H1 (cell line): ENCODE results near the gene ELL. TPM values are rescaled to one million over a fixed set of nuclear protein-coding genes. Genes with fewer than 3 reads are reported as not detected.
"Not testable (repeated sequence)": the region's sequence is repeated elsewhere in the genome, so short reads cannot be mapped to it uniquely, and the experiment has no call there.

Experiments
- CTCF ChIA-PET: fragments of 300-600 bp; sonication (Branson Sonifier 250); formaldehyde crosslinking; loops from one replicate; lab custom pipeline; 2021; ENCODE audit not compliant: partially characterized antibody; lab: Charles Lee
- POLR2A ChIA-PET: fragments of 300-600 bp; sonication (Branson Sonifier 250); formaldehyde crosslinking; loops from one replicate; lab custom pipeline; 2021; ENCODE audit warnings: inconsistent platforms; ENCODE audit not compliant: partially characterized antibody; lab: Charles Lee
- DNase-seq, 2 experiments: peaks; one replicate each; pipeline versions ENCODE4 v3.0.0 to v3.0.0-alpha.2; 2010 to 2022; ENCODE audit warnings: low spot score in 2 of 2, low read depth in 1 of 2, mixed read lengths in 1 of 2
- FAIRE-seq: peaks from 2 replicates; lab custom pipeline; 2011; peaks lifted over from hg19 to GRCh38; lab: Jason Lieb, UNC
- H2AFZ ChIP-seq: 2 replicates; pipeline ENCODE4 v1.8.1; 2012; ENCODE audit warnings: low read length, inconsistent platforms
- H2AK5ac ChIP-seq: 2 replicates; pipeline ENCODE4 v1.6.1; 2013; ENCODE audit warnings: low read depth, low read length
- H2BK120ac ChIP-seq: replicated peaks from 2 replicates; pipeline ENCODE3; 2013; ENCODE audit warnings: low read depth, low read length, inconsistent platforms
- H2BK12ac ChIP-seq: 2 replicates; pipeline ENCODE4 v1.6.1; 2013; ENCODE audit warnings: low read depth, low read length
- H2BK15ac ChIP-seq: 2 replicates; pipeline ENCODE4 v1.6.1; 2013; ENCODE audit warnings: low read length
- H2BK20ac ChIP-seq: 2 replicates; pipeline ENCODE4 v1.6.1; 2013; ENCODE audit warnings: low read length
- H2BK5ac ChIP-seq: 2 replicates; pipeline ENCODE4 v1.6.1; 2013; ENCODE audit warnings: low read depth, low read length
- H3K14ac ChIP-seq: 2 replicates; pipeline ENCODE4 v1.6.1; 2013; ENCODE audit warnings: inconsistent platforms; ENCODE audit not compliant: insufficient read length
- H3K18ac ChIP-seq: 2 replicates; pipeline ENCODE4 v1.6.1; 2013; ENCODE audit warnings: low read length; ENCODE audit errors: extremely low read depth
- H3K23ac ChIP-seq: 2 replicates; pipeline ENCODE4 v1.6.1; 2013; ENCODE audit warnings: inconsistent platforms; ENCODE audit not compliant: insufficient read length
- H3K23me2 ChIP-seq: 2 replicates; pipeline ENCODE4 v1.6.1; 2013; ENCODE audit warnings: low read depth, low read length
- H3K27ac ChIP-seq: 2 replicates; pipeline ENCODE4 v1.6.1; 2011; ENCODE audit warnings: low read depth, low read length, inconsistent platforms
- H3K27me3 ChIP-seq, 4 experiments: replicated peaks in 1 of 4; 1 replicate in 1 of 4; 2 replicates in 3 of 4; pipeline versions ENCODE4 v1.6.1 to v1.8.1; 2011 to 2013; ENCODE audit warnings: low read length in 3 of 4, mild to moderate bottlenecking in 3 of 4, inconsistent platforms in 2 of 4, mixed read lengths in 2 of 4, moderate library complexity in 1 of 4; ENCODE audit not compliant: control insufficient read depth in 3 of 4, insufficient read depth in 3 of 4; ENCODE audit errors: extremely low read depth in 1 of 4
- H3K36me3 ChIP-seq, 4 experiments: 2 replicates each; pipeline versions ENCODE4 v1.6.1 to v1.8.1; 2011 to 2013; ENCODE audit warnings: mild to moderate bottlenecking in 4 of 4, low read length in 3 of 4, moderate library complexity in 2 of 4, control low read depth in 1 of 4, inconsistent platforms in 1 of 4; ENCODE audit not compliant: insufficient read depth in 4 of 4, control insufficient read depth in 2 of 4
- H3K4ac ChIP-seq: replicated peaks from 2 replicates; pipeline ENCODE3; 2013; ENCODE audit warnings: low read length, low read depth, mixed read lengths, inconsistent platforms; ENCODE audit not compliant: insufficient read length
- H3K4me1 ChIP-seq, 4 experiments: replicated peaks in 1 of 4; 1 replicate in 1 of 4; 2 replicates in 3 of 4; pipeline versions ENCODE4 v1.6.1 to v1.8.1; 2011 to 2013; ENCODE audit warnings: low read length in 3 of 4, inconsistent platforms in 2 of 4, mixed read lengths in 1 of 4; ENCODE audit not compliant: insufficient read depth in 4 of 4, control insufficient read depth in 3 of 4
- H3K4me2 ChIP-seq, 2 experiments: 2 replicates each; pipeline versions ENCODE4 v1.6.1 to v1.8.1; 2011 to 2013; ENCODE audit warnings: low read depth in 2 of 2, low read length in 2 of 2, control low read depth in 1 of 2, inconsistent platforms in 1 of 2, mild to moderate bottlenecking in 1 of 2; ENCODE audit not compliant: insufficient read depth in 1 of 2
- H3K4me3 ChIP-seq, 4 experiments: fragments of 200-600, 300-600 bp in 1 of 4; sonication (generic), shearing (Covaris generic), sonication (Bioruptor Twin) in 1 of 4; 2 replicates each; pipeline versions ENCODE4 v1.5.1 to v1.8.1; 2011 to 2016; ENCODE audit warnings: low read length in 4 of 4, low read depth in 3 of 4, control low read depth in 2 of 4, inconsistent platforms in 2 of 4, mild to moderate bottlenecking in 2 of 4, mixed read lengths in 1 of 4, moderate library complexity in 1 of 4; ENCODE audit not compliant: insufficient read depth in 2 of 4; ENCODE audit errors: extremely low read depth in 1 of 4
- H3K56ac ChIP-seq: replicated peaks from 2 replicates; pipeline ENCODE3; 2013; ENCODE audit warnings: low read depth, mild to moderate bottlenecking, mixed read lengths, low read length, inconsistent platforms; ENCODE audit not compliant: insufficient read length
- H3K79me1 ChIP-seq: 2 replicates; pipeline ENCODE4 v1.6.1; 2013; ENCODE audit warnings: low read depth, low read length, control low read depth
- H3K79me2 ChIP-seq, 2 experiments: 2 replicates each; pipeline versions ENCODE4 v1.6.1 to v1.8.1; 2012 to 2013; ENCODE audit warnings: low read length in 2 of 2, mild to moderate bottlenecking in 2 of 2, inconsistent platforms in 1 of 2; ENCODE audit not compliant: insufficient read depth in 2 of 2, control insufficient read depth in 1 of 2
- H3K9ac ChIP-seq, 4 experiments: replicated peaks in 1 of 4; 1 replicate in 1 of 4; 2 replicates in 3 of 4; pipeline versions ENCODE4 v1.6.1 to v1.8.1; 2011 to 2013; ENCODE audit warnings: low read depth in 3 of 4, low read length in 3 of 4, control low read depth in 2 of 4, mild to moderate bottlenecking in 2 of 4, moderate library complexity in 2 of 4, inconsistent platforms in 1 of 4; ENCODE audit errors: extremely low read depth in 1 of 4
- H3K9me3 ChIP-seq, 2 experiments: 2 replicates each; pipeline versions ENCODE4 v1.6.1 to v1.8.1; 2012 to 2013; ENCODE audit warnings: mild to moderate bottlenecking in 2 of 2, moderate library complexity in 2 of 2, control low read depth in 1 of 2, inconsistent platforms in 1 of 2, low read depth in 1 of 2, low read length in 1 of 2, mixed read lengths in 1 of 2; ENCODE audit not compliant: insufficient read depth in 2 of 2
- H4K20me1 ChIP-seq, 2 experiments: replicated peaks in 1 of 2; 2 replicates each; pipeline versions ENCODE3 to v1.8.1; 2011 to 2013; ENCODE audit warnings: inconsistent platforms in 2 of 2, low read length in 2 of 2, mild to moderate bottlenecking in 1 of 2; ENCODE audit not compliant: insufficient read depth in 2 of 2, control insufficient read depth in 1 of 2
- H4K5ac ChIP-seq: 2 replicates; pipeline ENCODE4 v1.6.1; 2013; ENCODE audit warnings: low read length, low read depth, mixed read lengths, inconsistent platforms; ENCODE audit not compliant: insufficient read length
- H4K8ac ChIP-seq: 2 replicates; pipeline ENCODE4 v1.8.0; 2013; ENCODE audit warnings: mild to moderate bottlenecking, moderate library complexity, low read length, inconsistent platforms; ENCODE audit not compliant: insufficient read depth; ENCODE audit errors: extremely low read depth
- H4K91ac ChIP-seq: replicated peaks from 2 replicates; pipeline ENCODE3; 2013; ENCODE audit warnings: low read length, mixed read lengths, inconsistent platforms; ENCODE audit not compliant: insufficient read length
- WGBS, 2 experiments: shearing (Covaris generic) in 1 of 2; methylation state at CpG; one replicate each; pipeline versions ENCODE4 v1.1.6 to v1.1.7; 2013 to 2015; ENCODE audit warnings: low lambda C conversion rate in 2 of 2, mixed read lengths in 2 of 2, inconsistent platforms in 1 of 2, low coverage in 1 of 2, missing lambda C conversion rate in 1 of 2; ENCODE audit not compliant: insufficient replicate concordance in 2 of 2, insufficient coverage in 1 of 2, insufficient read length in 1 of 2; ENCODE audit errors: extremely low coverage in 1 of 2, missing lambda C conversion rate in 1 of 2; 5-methylcytosine and 5-hydroxymethylcytosine counted together
- polyA plus RNA-seq, 7 experiments: library from polyadenylated mRNA; depleted of rRNA in 3 of 7; stranded (reverse) in 5 of 7; unstranded in 2 of 7; fragments of >200 nt in 5 of 7; fragments of 200-250 nt in 2 of 7; gene quantifications; 1 replicate in 5 of 7; 2 replicates in 1 of 7; 4 replicates in 1 of 7; pipeline versions ENCODE4 v1.2.1 to v1.2.3, GENCODE V29; 2011 to 2013; ENCODE audit warnings: missing spikeins in 2 of 7, mixed read lengths in 2 of 7
- total RNA-seq: library from RNA; stranded (reverse); fragmentation: NEBNext Ultra II Directional; extraction: Animal tissue kit (Norgen Biotek cat#: 25700); gene quantifications from 2 replicates; pipeline ENCODE4 v1.2.1, GENCODE V29; 2021

Gene ELL
- total and polyA plus RNA-seq, 2 of the 8 experiments (the other 6 are each of a cell fraction or from before 2014, with no cell fraction given), result 5.2 to 10.5 TPM

DNA sequence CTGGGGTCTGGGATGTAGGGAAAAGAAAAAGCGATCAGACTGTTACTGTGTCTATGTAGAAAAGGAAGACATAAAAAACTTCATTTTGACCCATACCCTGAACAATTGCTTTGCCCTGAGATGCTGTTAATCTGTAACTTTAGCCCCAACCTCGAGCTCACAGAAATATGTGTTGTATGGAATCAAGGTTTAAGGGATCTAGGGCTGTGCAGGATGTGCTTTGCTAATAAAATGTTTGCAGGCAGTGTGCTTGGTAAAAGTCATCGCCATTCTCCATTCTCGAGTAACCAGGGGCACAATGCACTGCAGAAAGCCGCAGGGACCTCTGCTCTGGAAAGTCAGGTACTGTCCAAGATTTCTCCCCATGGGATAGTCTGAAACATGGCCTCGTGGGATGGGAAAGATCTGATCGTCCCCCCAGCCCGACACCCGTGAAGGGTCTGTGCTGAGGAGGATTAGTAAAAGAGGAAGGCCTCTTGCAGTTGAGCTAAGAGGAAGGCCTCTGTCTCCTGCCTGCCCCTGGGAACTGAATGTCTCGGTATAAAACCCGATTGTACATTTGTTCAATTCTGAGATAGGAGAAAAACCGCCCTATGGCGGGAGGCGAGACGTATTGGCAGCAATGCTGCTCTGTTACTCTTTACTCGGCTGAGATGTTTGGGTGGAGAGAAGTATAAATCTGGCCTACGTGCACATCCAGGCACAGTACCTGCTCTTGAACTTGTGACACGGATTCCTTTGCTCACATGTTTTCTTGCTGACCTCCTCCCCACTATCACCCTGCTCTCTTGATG, 119.2 kb downstream of the ELL start:
- H3K79me1 ChIP-seq, H4K91ac ChIP-seq, H2BK120ac ChIP-seq, H2AFZ ChIP-seq, H3K18ac ChIP-seq, H3K36me3 ChIP-seq, H3K23ac ChIP-seq, H3K9ac ChIP-seq, H3K4me2 ChIP-seq, H2BK15ac ChIP-seq, H3K23me2 ChIP-seq, H4K5ac ChIP-seq, DNase-seq, H3K56ac ChIP-seq, H3K4ac ChIP-seq, H2BK5ac ChIP-seq, H3K4me3 ChIP-seq, FAIRE-seq, H3K79me2 ChIP-seq, H3K14ac ChIP-seq, H4K8ac ChIP-seq, H4K20me1 ChIP-seq, H3K27ac ChIP-seq, H2AK5ac ChIP-seq, H2BK20ac ChIP-seq, H3K4me1 ChIP-seq, H2BK12ac ChIP-seq, H3K9me3 ChIP-seq, H3K27me3 ChIP-seq: not testable (repeated sequence)
- ChIA-PET POLR2A (interaction anchor here (0.7 to 1.4 kb wide), 3 partner anchors 12 to 121 kb away, joined by 3 to 6 read pairs (median 3); partner anchors contain the start of gene JUND), CTCF (interaction anchor here (0.5 to 12.8 kb wide), 13 partner anchors 10 to 666 kb away, joined by 3 to 174 read pairs (median 5); partner anchors contain the start of gene GDF15)
- 86% methylated on average over 17 of the region's 18 CpGs; no CpG with 5 or more reads in 1 of the 2 experiments for WGBS, 2 experiments
